Colonic mucosa (tissue), 4 donors: ENCODE measurements around the gene GBA2. TPM values are rescaled to one million over a fixed set of nuclear protein-coding genes. Genes with fewer than 3 reads are reported as not detected.

Experiments used
- DNase-seq: peaks from one replicate; pipeline ENCODE4 v3.0.0-alpha.2; 2020
- H3K27ac ChIP-seq: fragments of 200-600 bp; one replicate; pipeline ENCODE4 v1.8.0; 2021
- H3K27me3 ChIP-seq: fragments of 200-600 bp; one replicate; pipeline ENCODE4 v1.8.0; 2021
- H3K36me3 ChIP-seq: fragments of 200-600 bp; one replicate; pipeline ENCODE4 v1.8.0; 2021
- H3K4me1 ChIP-seq: fragments of 200-600 bp; one replicate; pipeline ENCODE4 v1.8.0; 2021; ENCODE audit warnings: mild to moderate bottlenecking
- H3K4me3 ChIP-seq: fragments of 200-600 bp; one replicate; pipeline ENCODE4 v1.8.0; 2021
- H3K9ac ChIP-seq, 2 donors: one replicate each; pipeline ENCODE4 v1.7.0; 2013; ENCODE audit warnings: control low read depth in 2 of 2, low read depth in 2 of 2, low read length in 2 of 2
- H3K9me3 ChIP-seq: fragments of 200-600 bp; one replicate; pipeline ENCODE4 v1.8.0; 2021
- CTCF ChIP-seq: fragments of 200-600 bp; IDR thresholded peaks from one replicate; pipeline ENCODE4 v1.8.0; 2022; ENCODE audit warnings: antibody characterized with exemption, mild to moderate bottlenecking
- intact Hi-C: fragments of 100-400 bp; cut with DNase I; formaldehyde crosslinking; loops from one replicate; pipeline ENCODE4 v1.14.1; 2022
- total RNA-seq, 2 donors: library from RNA; stranded (reverse); fragmentation: NEBNext Ultra II Directional in 1 of 2; extraction: Animal tissue kit (Norgen Biotek cat#: 25700) in 1 of 2; gene quantifications; one replicate each; pipeline ENCODE4 v1.2.1, GENCODE V29; 2021
- donor health status: healthy.
- donor health status: DM: no; HTN: no; CAD: no.
- donor health status: DM: no; HTN: no; CAD: no.

The GBA2 gene
- total RNA-seq, 2 donors from 2014 or later = 127 to 157 TPM

- Histone ChIP-seq H3K36me3 (no peaks in the 10 kb centered on the region), H3K27me3 (no peaks in the 10 kb centered on the region)
- intact Hi-C loops = no loop called here
These were observed 4.4 kb upstream of the GBA2 start for GRCh38 chr9:35753466-35753865.

GRCh38 chr9:35750256-35750531, 1.2 kb upstream of the GBA2 start:
- Histone ChIP-seq H3K27me3 (no peaks in the 10 kb centered on the region), H3K9me3 (no peaks in the 10 kb centered on the region), H3K4me3 (peak overlapping the region; percentile 67), H3K27ac (peak overlapping the region; percentile 90), H3K9ac (peak overlapping the region; percentile 96 to 97), H3K36me3 (no peaks in the 10 kb centered on the region), H3K4me1 (peaks cover 12% of the 10 kb centered on the region)
- intact Hi-C loops = no loop called here
- no peak for TF ChIP-seq CTCF
- no peak for DNase-seq

More at GRCh38 chr9:35753466-35753865, 4.4 kb upstream of the GBA2 start:
- H3K4me1 ChIP-seq = peaks cover 5% of the 10 kb centered on the region
- no peak for DNase-seq
- H3K9me3 ChIP-seq = no peaks in the 10 kb centered on the region
- no peak for TF ChIP-seq CTCF
- H3K27ac ChIP-seq = no peak overlapping the region
- H3K4me3 ChIP-seq = no peak overlapping the region
- no peak overlapping the region for H3K9ac ChIP-seq

GRCh38 chr9:35749515-35750255, 657 bp upstream of the GBA2 start:
- Histone ChIP-seq H3K9me3 (no peaks in the 10 kb centered on the region), H3K9ac (peak overlapping the region; percentile 96 to 97), H3K27me3 (no peaks in the 10 kb centered on the region), H3K27ac (peak overlapping the region; percentile 90), H3K36me3 (no peaks in the 10 kb centered on the region), H3K4me3 (peak overlapping the region; percentile 67), H3K4me1 (peaks cover 12% of the 10 kb centered on the region)
- intact Hi-C loops = no loop called here
- DNase-seq = peak; percentile 80
- no peak for TF ChIP-seq CTCF

GRCh38 chr9:35748242-35748857, 678 bp downstream of the GBA2 start:
- no peaks in the 10 kb centered on the region for H3K36me3 ChIP-seq
- peak overlapping the region; percentile 67 for H3K4me3 ChIP-seq
- H3K9ac ChIP-seq = peak overlapping the region; percentile 97 to 99
- peak overlapping the region; percentile 90 for H3K27ac ChIP-seq
- intact Hi-C loops = no loop called here
- peaks cover 12% of the 10 kb centered on the region for H3K4me1 ChIP-seq
- H3K9me3 ChIP-seq = no peaks in the 10 kb centered on the region
- no peaks in the 10 kb centered on the region for H3K27me3 ChIP-seq
- no peak for DNase-seq
- no peak for TF ChIP-seq CTCF

- intact Hi-C loops = no loop called here
- no peak for TF ChIP-seq CTCF
- peak; percentile 81 for DNase-seq
- peak overlapping the region; percentile 52 to 99 for H3K9ac ChIP-seq
- H3K4me3 ChIP-seq = peak overlapping the region; percentile 67
- no peaks in the 10 kb centered on the region for H3K36me3 ChIP-seq
- no peaks in the 10 kb centered on the region for H3K27me3 ChIP-seq
- H3K27ac ChIP-seq = peak overlapping the region; percentile 90
- H3K9me3 ChIP-seq = no peaks in the 10 kb centered on the region
- H3K4me1 ChIP-seq = peaks cover 12% of the 10 kb centered on the region
These were observed 2.4 kb downstream of the GBA2 start for GRCh38 chr9:35746583-35746982.
